Measurements from ENCODE around the gene SFXN5.

SFXN5 gene

DNA sequence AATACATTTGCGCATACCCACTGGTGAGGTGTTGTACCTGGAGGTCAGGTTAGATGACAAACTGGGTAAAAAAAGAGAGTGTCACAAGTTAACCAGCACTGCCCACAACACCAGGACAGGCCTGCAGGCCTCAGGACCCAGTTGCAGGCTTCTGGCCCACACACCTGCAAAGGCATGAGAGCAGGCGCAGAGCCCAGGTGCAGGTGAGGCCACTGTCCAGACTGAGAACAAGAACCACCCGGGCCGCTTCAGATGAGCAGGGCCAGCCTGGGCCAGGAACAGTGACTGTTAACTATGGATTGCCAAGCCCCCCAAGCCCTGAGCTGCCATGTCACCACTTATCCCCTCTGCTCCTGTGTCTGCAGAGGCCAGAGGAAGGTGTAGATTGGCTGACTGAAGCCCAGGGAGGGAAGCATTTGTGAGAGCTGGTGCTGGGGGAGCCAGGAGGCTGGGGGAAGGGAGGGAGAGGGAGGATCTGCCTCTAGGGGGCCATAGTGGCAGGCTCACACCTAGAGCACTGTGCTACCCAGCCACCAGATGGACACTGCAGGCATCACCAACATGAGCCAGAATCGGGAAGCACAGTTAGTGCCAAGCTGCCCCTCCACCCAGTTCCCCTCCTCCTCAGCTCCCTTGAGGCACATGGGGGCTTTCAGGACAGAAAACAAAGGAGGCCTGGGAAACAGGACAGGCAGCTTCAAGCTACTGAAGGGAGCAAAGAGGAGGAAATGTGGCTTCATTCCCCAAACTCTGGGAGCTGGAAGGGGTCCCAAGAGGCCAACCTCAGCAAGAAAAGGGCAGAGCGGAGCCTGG lies 35.4 kb downstream of the SFXN5 start:
- no peak for DNase-seq (ENCODE audit: extremely low spot score)
- ChIA-PET POLR2A (no interaction called here), CTCF (no interaction called here)
- TF ChIP-seq BHLHE40 (IDR thresholded peaks at IDR 0.05; ENCODE audit: borderline replicate concordance) = no peak
- TF ChIP-seq FOXK2 (IDR thresholded peaks at IDR 0.05) = no peak
- no peak for TF ChIP-seq ELF4 (IDR thresholded peaks at IDR 0.05)
- TF ChIP-seq ZNF384 (IDR thresholded peaks at IDR 0.05) = no peak
- TF ChIP-seq, protein P1, sequence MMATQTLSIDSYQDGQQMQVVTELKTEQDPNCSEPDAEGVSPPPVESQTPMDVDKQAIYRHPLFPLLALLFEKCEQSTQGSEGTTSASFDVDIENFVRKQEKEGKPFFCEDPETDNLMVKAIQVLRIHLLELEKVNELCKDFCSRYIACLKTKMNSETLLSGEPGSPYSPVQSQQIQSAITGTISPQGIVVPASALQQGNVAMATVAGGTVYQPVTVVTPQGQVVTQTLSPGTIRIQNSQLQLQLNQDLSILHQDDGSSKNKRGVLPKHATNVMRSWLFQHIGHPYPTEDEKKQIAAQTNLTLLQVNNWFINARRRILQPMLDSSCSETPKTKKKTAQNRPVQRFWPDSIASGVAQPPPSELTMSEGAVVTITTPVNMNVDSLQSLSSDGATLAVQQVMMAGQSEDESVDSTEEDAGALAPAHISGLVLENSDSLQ (IDR thresholded peaks at IDR 0.05) = no peak

- POLR2A ChIA-PET = no interaction called here
- CTCF ChIA-PET = interaction anchor here (0.7 kb wide), 1 partner anchor 24 kb away, joined by 5 read pairs; no protein-coding TSS in a partner anchor
- no peak for DNase-seq (ENCODE audit: extremely low spot score)
- TF ChIP-seq, protein P1 (IDR thresholded peaks at IDR 0.05) = no peak
- TF ChIP-seq SUZ12 (IDR thresholded peaks at IDR 0.05) = no peak
- no peak for TF ChIP-seq FOXA1 (IDR thresholded peaks at IDR 0.05)
- TF ChIP-seq HDGF (IDR thresholded peaks at IDR 0.05; ENCODE audit: borderline replicate concordance) = no peak
- no peak for TF ChIP-seq ARNT (IDR thresholded peaks at IDR 0.05)
- TF ChIP-seq BHLHE40 (IDR thresholded peaks at IDR 0.05; ENCODE audit: borderline replicate concordance) = no peak
- TF ChIP-seq FOXM1 (IDR thresholded peaks at IDR 0.05; ENCODE audit: borderline replicate concordance) = no peak
- TF ChIP-seq CTBP1 (IDR thresholded peaks at IDR 0.05; ENCODE audit: borderline replicate concordance) = no peak
- no peak for TF ChIP-seq NFRKB (IDR thresholded peaks at IDR 0.05)
- no peak for TF ChIP-seq ELF4 (IDR thresholded peaks at IDR 0.05)
- TF ChIP-seq LEF1 (IDR thresholded peaks at IDR 0.05; ENCODE audit: borderline replicate concordance) = no peak
Observed at GRCh38 chr2:73034661-73035375, 36.7 kb downstream of the SFXN5 start.

DNA sequence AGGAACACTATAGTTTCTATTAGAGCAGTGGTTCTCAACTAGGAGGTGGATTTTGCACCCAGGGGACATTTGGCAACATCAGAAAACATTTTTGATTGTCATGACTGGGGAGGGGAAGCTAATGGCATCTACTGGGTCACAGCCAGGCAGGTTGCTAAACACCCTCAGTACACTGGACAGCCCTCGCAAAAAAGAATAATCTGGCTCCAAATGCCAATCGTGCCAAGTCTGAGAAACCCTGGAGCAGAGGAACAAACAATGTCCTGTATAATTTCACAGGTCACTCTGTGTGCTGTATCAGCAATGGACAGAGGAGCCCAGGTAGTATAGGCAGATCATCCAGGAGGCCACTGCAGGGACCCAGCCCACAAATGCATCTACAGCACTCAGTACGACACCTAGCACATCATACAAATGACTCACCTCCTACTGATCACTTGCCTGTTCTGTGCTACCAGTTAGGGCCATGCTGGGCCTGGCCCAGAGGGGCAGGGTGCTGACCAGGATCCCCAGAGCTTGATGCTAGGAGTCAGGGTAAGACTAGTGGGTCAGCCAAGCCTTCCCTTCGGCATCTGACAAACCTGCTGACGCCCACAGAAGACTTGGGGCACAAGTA lies 37.6 kb downstream of the SFXN5 start:
- ChIA-PET CTCF (no interaction called here), POLR2A (no interaction called here)
- TF ChIP-seq BHLHE40 (IDR thresholded peaks at IDR 0.05; ENCODE audit: borderline replicate concordance) (no peak), FOXA1 (IDR thresholded peaks at IDR 0.05) (no peak), FOXK2 (IDR thresholded peaks at IDR 0.05) (no peak), L3MBTL2 (conservative IDR thresholded peaks at IDR 0.05) (no peak), ARNT (IDR thresholded peaks at IDR 0.05) (no peak)

GRCh38 chr2:73033142-73033765 lies 38.3 kb downstream of the SFXN5 start:
- ChIA-PET CTCF (no interaction called here), POLR2A (no interaction called here)
- no peak for DNase-seq (ENCODE audit: extremely low spot score)
- TF ChIP-seq NFRKB (IDR thresholded peaks at IDR 0.05) (no peak), TARDBP (IDR thresholded peaks at IDR 0.05) (no peak), ELF4 (IDR thresholded peaks at IDR 0.05) (no peak), FOXM1 (IDR thresholded peaks at IDR 0.05; ENCODE audit: borderline replicate concordance) (no peak), ZNF384 (IDR thresholded peaks at IDR 0.05) (no peak)
- TF ChIP-seq, protein P1 (IDR thresholded peaks at IDR 0.05) = no peak

More for the DNA sequence above, 37.6 kb downstream of the SFXN5 start:
- DNase-seq (ENCODE audit: extremely low spot score) = no peak

DNA sequence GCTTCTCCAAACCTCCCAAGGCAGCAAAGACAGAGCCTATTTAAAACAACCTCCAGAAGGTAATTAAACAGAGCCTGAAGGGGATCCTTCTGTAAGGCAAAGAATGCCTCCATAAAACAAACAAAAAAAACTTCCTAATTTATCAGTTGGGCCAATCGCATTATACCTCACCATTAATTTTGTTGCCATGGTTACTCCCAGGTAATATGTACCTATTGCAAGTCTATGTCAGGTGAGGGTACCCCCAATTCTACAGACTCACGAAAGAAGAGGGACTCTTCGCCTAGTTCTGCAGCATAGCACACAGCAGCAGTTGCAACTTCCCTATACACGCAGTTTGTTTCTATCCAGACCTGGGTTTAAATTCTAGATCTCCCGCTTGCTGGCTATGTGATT lies 38.8 kb downstream of the SFXN5 start:
- no peak for DNase-seq (ENCODE audit: extremely low spot score)
- CTCF ChIA-PET = no interaction called here
- POLR2A ChIA-PET = no interaction called here
- TF ChIP-seq FOXA1 (IDR thresholded peaks at IDR 0.05) (no peak), HDGF (IDR thresholded peaks at IDR 0.05; ENCODE audit: borderline replicate concordance) (no peak)

DNA sequence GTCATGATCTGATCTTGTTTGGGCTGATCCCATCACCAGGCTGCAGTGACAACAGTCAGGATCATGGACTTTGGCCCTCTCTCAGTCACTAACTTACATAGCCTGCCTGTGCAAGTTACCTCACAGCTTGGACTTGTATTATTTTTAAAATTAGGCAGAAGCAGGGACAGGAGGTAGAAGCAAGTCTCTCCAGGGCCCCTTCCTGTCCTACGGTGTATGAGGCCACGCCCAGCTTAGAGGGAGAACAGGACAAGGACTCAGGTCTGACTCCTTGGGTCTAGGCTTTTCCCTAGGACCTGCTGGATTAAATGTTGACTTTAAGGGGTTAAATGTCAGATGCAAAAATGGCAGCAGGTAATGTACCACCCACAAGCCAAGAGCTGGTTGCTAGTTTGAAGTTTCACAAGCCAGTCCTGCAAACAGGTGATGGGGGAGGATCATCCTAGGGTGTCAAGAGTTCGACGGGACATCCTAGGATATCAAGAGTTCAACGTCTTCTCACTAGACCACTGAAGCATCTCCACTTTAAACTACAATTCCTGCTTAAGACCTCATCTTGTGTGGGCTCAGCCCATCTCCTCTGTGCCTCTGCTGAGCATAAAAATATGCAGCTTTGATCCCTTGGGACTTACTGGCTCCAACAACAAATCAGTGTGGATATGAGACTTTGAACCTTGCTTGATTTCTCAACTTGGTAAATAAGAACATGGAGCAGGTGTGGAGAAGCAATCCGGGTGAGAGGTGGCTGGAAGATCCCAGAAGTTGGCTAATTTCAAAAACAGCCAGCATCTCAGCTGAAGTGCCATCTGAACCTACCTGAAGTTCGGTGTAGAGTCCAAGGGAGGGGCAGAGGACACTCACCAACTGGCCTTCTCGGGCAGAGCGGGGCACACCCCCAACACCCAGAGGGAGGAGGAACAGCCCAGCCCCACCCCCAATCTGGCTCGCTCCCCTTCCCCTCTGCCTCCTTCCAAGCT lies 39.5 kb downstream of the SFXN5 start:
- DNase-seq (ENCODE audit: extremely low spot score) = no peak
- CTCF ChIA-PET = interaction anchor here (1.3 kb wide), 1 partner anchor 58 kb away, joined by 4 read pairs; no protein-coding TSS in a partner anchor
- TF ChIP-seq, protein P1 (IDR thresholded peaks at IDR 0.05) = no peak
- TF ChIP-seq FOXA1 (IDR thresholded peaks at IDR 0.05) = no peak
- POLR2A ChIA-PET = no interaction called here
